ENCODE data around the gene DHODH. TPM values are rescaled to one million over a fixed set of nuclear protein-coding genes. Genes with fewer than 3 reads are reported as not detected.
"Not testable (repeated sequence)": the region's sequence is repeated elsewhere in the genome, so short reads cannot be mapped to it uniquely, and the experiment has no call there.

The DHODH gene
- total RNA-seq, 4 donors from 2014 or later = 3.7 to 7.3 (median 4.7) TPM

- WGBS, 2 donors = 77% methylated on average over 9 of the region's 9 CpGs
- TF ChIP-seq POLR2A (IDR thresholded peaks at IDR 0.05) = no peak
- TF ChIP-seq, protein P1, sequence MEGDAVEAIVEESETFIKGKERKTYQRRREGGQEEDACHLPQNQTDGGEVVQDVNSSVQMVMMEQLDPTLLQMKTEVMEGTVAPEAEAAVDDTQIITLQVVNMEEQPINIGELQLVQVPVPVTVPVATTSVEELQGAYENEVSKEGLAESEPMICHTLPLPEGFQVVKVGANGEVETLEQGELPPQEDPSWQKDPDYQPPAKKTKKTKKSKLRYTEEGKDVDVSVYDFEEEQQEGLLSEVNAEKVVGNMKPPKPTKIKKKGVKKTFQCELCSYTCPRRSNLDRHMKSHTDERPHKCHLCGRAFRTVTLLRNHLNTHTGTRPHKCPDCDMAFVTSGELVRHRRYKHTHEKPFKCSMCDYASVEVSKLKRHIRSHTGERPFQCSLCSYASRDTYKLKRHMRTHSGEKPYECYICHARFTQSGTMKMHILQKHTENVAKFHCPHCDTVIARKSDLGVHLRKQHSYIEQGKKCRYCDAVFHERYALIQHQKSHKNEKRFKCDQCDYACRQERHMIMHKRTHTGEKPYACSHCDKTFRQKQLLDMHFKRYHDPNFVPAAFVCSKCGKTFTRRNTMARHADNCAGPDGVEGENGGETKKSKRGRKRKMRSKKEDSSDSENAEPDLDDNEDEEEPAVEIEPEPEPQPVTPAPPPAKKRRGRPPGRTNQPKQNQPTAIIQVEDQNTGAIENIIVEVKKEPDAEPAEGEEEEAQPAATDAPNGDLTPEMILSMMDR (IDR thresholded peaks at IDR 0.05) = no peak
- H3K4me3 ChIP-seq (ENCODE audit: low read depth, poor library complexity, severe bottlenecking) = no peak overlapping the region
- no peak for DNase-seq (ENCODE audit: low spot score in 2 of 2)
- intact Hi-C loops (cut with DNase I; ENCODE audit: low total_unique reads) = no loop called here
Measured at GRCh38 chr16:71985262-71985974, 23.1 kb upstream of the DHODH start.

DNA sequence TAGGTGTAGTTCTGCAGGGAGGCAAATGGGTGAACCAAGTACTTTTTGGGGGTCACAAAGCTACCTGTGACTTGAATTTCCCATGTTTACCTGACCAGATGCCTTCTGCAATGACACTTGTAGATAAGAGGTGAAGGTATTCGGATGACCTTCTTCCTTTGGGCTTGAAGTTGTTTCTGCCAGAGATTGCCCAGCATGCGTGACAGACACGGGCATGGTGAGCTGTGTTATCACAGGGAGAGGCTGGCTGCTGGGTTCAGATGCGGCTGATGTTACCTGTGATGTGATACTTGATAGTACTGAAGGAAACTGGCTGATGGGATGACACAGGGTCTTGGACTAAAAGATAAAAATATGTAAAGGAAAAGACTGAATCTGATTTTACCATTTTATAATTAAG lies 22.4 kb upstream of the DHODH start:
- DNase-seq (ENCODE audit: low spot score in 2 of 2) = no peak
- 54 to 66% methylated on average over 4 of the region's 4 CpGs for WGBS, 2 donors

GRCh38 chr16:71995038-71995437 lies 13.5 kb upstream of the DHODH start:
- H3K4me3 ChIP-seq (ENCODE audit: low read depth, poor library complexity, severe bottlenecking) = no peak overlapping the region
- 50 to 56% methylated on average over 5 of the region's 5 CpGs for WGBS, 2 donors
- no peak for DNase-seq (ENCODE audit: low spot score in 2 of 2)
- TF ChIP-seq, protein P1 (IDR thresholded peaks at IDR 0.05) = no peak
- no peak for TF ChIP-seq POLR2A (IDR thresholded peaks at IDR 0.05)
- intact Hi-C loops (cut with DNase I; ENCODE audit: low total_unique reads) = no loop called here

More for the DNA sequence above, 22.4 kb upstream of the DHODH start:
- no peak overlapping the region for H3K4me3 ChIP-seq (ENCODE audit: low read depth, poor library complexity, severe bottlenecking)
- intact Hi-C loops (cut with DNase I; ENCODE audit: low total_unique reads) = no loop called here
- no peak for TF ChIP-seq POLR2A (IDR thresholded peaks at IDR 0.05)
- TF ChIP-seq, protein P1 (IDR thresholded peaks at IDR 0.05) = no peak

- H3K4me3 ChIP-seq (ENCODE audit: low read depth, poor library complexity, severe bottlenecking); DNase-seq (ENCODE audit: low spot score in 2 of 2); intact Hi-C loops (cut with DNase I; ENCODE audit: low total_unique reads): not testable (repeated sequence)
- WGBS, 2 donors = 95 to 97% methylated on average over 9 of the region's 9 CpGs
Measured at GRCh38 chr16:71997578-71997977, 11.0 kb upstream of the DHODH start.

DNA sequence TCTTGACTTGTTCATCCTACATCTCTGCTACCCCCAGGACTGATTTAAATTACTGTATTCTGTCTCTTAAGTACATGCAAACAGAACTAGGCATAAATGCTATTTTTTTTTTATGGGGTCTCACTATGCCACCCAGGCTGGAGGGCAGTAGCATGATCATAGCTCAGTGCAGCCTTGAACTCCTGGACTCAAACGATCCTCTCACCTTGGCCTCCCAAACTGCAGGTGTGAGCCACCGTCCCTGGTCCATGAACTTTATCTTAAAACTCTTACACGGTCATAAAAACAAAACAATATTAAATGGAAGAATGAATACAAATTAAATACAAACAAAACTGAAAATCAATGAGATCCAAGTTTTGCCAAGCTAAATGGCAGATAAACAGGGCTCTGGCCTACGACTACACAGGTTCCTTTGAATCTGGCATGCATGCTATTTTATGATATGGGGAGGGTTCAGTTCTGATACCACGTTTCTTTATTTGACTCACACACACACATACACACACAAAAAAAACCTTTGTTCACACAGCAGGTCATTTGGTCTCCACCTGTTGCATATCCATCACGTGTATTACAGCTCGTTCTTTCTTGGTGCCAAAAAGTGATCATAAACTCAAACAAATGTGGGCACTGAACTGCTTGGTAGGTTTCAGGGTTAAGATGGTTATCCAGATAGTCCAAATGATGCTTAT lies 7.2 kb upstream of the DHODH start:
- no peak for TF ChIP-seq POLR2A (IDR thresholded peaks at IDR 0.05)
- TF ChIP-seq, protein P1 (IDR thresholded peaks at IDR 0.05) = no peak
- WGBS, 2 donors = 62 to 65% methylated on average over 7 of the region's 7 CpGs

DNA sequence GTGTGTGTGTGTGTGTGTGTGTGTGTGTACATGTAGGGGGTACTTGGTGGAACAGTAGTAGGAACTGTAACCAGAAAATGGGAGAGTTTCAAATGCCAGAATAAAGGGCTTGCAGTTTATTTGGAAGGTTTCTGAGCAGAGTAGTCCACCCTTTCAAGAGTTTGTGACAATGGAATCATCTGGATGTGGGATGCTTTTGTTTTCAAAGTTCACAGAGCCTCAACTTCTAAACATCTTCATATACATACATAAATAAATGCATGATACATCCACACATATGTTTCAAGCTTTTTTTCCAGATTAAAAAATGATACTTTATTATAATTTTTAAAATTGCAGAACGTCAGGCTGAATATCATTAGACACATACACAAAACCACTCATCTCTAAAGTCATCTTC lies 5.9 kb upstream of the DHODH start:
- TF ChIP-seq, protein P1 (IDR thresholded peaks at IDR 0.05) = no peak
- TF ChIP-seq POLR2A (IDR thresholded peaks at IDR 0.05) = no peak
- no peak overlapping the region for H3K4me3 ChIP-seq (ENCODE audit: low read depth, poor library complexity, severe bottlenecking)
- WGBS, 2 donors = 60 to 61% methylated on average over 1 of the region's 1 CpG
- DNase-seq (ENCODE audit: low spot score in 2 of 2) = no peak
- intact Hi-C loops (cut with DNase I; ENCODE audit: low total_unique reads) = no loop called here

More for the DNA sequence above, 7.2 kb upstream of the DHODH start:
- intact Hi-C loops (cut with DNase I; ENCODE audit: low total_unique reads) = no loop called here
- no peak for DNase-seq (ENCODE audit: low spot score in 2 of 2)
- no peak overlapping the region for H3K4me3 ChIP-seq (ENCODE audit: low read depth, poor library complexity, severe bottlenecking)

DNA sequence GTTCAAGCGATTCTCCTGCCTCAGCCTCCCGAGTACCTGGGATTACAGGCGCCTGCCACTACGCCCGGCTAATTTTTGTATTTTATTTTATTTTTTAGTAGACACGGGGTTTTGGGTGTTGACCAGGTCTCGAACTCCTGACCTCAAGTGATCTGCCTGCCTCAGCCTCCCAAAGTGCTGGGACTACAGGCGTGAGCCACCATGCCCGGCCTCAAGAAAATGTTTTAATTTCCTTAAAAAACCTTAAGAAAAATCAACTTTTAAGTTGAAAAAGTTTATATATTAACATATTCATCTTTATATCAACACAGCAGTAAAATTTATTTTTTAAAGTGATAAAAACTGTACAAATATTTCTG lies 500 bp upstream of the DHODH start:
- DNase-seq (ENCODE audit: low spot score in 2 of 2); intact Hi-C loops (cut with DNase I; ENCODE audit: low total_unique reads); H3K4me3 ChIP-seq (ENCODE audit: low read depth, poor library complexity, severe bottlenecking): not testable (repeated sequence)
- 73 to 79% methylated on average over 9 of the region's 9 CpGs for whole genome bisulfite sequencing, 2 donors

Data from lower leg skin (tissue), 4 donors.